Prostate gland (tissue), 2 donors: ENCODE results near the gene CYP27A1. TPM values are rescaled to one million over a fixed set of nuclear protein-coding genes. Genes with fewer than 3 reads are reported as not detected.

Experiments used
- DNase-seq: peaks from one replicate; pipeline ENCODE4 v3.0.0-alpha.2; 2019; ENCODE audit warnings: low spot score
- H3K27ac ChIP-seq, 2 donors: fragments of 200-600 bp; sonication (generic); 2 replicates each; pipeline ENCODE4 v1.5.1; 2017 to 2019
- H3K27me3 ChIP-seq: fragments of 200-600 bp; sonication (generic); replicated peaks from 2 replicates; pipeline ENCODE4 v1.5.1; 2019; ENCODE audit not compliant: insufficient read depth
- H3K36me3 ChIP-seq, 2 donors: fragments of 200-600 bp; sonication (generic); 1 replicate in 1 of 2; 2 replicates in 1 of 2; pipeline versions ENCODE4 v1.5.1 to v1.8.1; 2017 to 2019
- H3K4me1 ChIP-seq: fragments of 200-600 bp; sonication (generic); replicated peaks from 2 replicates; pipeline ENCODE4 v1.5.1; 2019
- H3K4me3 ChIP-seq, 2 donors: fragments of 200-600 bp; sonication (generic); 2 replicates each; pipeline ENCODE4 v1.5.1; 2017 to 2019
- H3K9me3 ChIP-seq: fragments of 200-600 bp; sonication (generic); 2 replicates; pipeline ENCODE4 v1.5.1; 2017
- POLR2A ChIP-seq: fragments of 450-650 bp; IDR thresholded peaks from one replicate; pipeline ENCODE4 v1.6.1; 2016; ENCODE audit warnings: antibody characterized with exemption, mild to moderate bottlenecking
- POLR2AphosphoS5 ChIP-seq: sonication (generic); formaldehyde crosslinking; IDR thresholded peaks from one replicate; pipeline ENCODE4 v1.6.1; 2017; ENCODE audit warnings: antibody characterized with exemption
- WGBS: methylation state at CpG from one replicate; pipeline ENCODE4 v1.1.5; 2018; 5-methylcytosine and 5-hydroxymethylcytosine counted together
- intact Hi-C: fragments of 100-400 bp; cut with DNase I; formaldehyde crosslinking; loops from one replicate; pipeline ENCODE4 v1.14.2; 2022
- total RNA-seq, 2 donors: library from RNA; depleted of rRNA; stranded (reverse); fragments of >200 nt; gene quantifications; one replicate each; pipeline ENCODE4 v1.1.0, GENCODE V29; 2016
- TF ChIP-seq, protein P1 (sequence below), 4 experiments: fragments of 200-600 bp in 2 of 4; fragments of 450-650 bp in 2 of 4; sonication (generic) in 2 of 4; IDR thresholded peaks; 1 replicate in 3 of 4; 2 replicates in 1 of 4; pipeline ENCODE4 v1.5.1; 2016 to 2019; ENCODE audit warnings: antibody characterized with exemption in 4 of 4, mild to moderate bottlenecking in 2 of 4, moderate library complexity in 2 of 4

The CYP27A1 gene
- total RNA-seq, 2 donors from 2014 or later, result 97.7 to 98.3 TPM

DNA sequence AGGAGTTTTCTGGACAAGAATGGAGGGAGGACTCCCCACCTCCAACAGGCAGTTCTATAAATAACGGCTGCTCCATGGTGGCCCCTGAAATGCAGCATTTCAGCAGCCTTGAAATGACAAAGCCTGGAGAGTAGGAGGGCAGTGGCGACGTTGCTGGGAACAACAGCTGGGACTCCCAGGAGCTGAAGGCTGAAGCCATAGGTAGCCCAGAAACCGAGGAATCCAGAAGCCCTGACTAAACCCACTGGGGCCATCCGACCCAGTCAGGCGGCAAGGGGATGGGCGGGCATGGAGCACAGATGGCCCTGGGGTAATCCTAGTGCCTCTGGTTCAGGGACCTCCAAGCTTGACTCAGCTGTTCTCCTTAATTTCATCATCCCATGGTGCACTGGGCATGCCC is 40.7 kb downstream of the CYP27A1 start:
- WGBS, result 73% methylated on average over 6 of the region's 7 CpGs
- Histone ChIP-seq H3K4me3 (no peak overlapping the region), H3K9me3 (no peaks in the 10 kb centered on the region), H3K4me1 (no peaks in the 10 kb centered on the region), H3K27ac (no peak overlapping the region), H3K36me3 (no peaks in the 10 kb centered on the region), H3K27me3 (no peaks in the 10 kb centered on the region)
- TF ChIP-seq, protein P1, sequence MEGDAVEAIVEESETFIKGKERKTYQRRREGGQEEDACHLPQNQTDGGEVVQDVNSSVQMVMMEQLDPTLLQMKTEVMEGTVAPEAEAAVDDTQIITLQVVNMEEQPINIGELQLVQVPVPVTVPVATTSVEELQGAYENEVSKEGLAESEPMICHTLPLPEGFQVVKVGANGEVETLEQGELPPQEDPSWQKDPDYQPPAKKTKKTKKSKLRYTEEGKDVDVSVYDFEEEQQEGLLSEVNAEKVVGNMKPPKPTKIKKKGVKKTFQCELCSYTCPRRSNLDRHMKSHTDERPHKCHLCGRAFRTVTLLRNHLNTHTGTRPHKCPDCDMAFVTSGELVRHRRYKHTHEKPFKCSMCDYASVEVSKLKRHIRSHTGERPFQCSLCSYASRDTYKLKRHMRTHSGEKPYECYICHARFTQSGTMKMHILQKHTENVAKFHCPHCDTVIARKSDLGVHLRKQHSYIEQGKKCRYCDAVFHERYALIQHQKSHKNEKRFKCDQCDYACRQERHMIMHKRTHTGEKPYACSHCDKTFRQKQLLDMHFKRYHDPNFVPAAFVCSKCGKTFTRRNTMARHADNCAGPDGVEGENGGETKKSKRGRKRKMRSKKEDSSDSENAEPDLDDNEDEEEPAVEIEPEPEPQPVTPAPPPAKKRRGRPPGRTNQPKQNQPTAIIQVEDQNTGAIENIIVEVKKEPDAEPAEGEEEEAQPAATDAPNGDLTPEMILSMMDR (IDR thresholded peaks at IDR 0.05), result no peak
- TF ChIP-seq POLR2A (no peak), POLR2AphosphoS5 (no peak)
- intact Hi-C loops, result no loop called here
- DNase-seq, result no peak

DNA sequence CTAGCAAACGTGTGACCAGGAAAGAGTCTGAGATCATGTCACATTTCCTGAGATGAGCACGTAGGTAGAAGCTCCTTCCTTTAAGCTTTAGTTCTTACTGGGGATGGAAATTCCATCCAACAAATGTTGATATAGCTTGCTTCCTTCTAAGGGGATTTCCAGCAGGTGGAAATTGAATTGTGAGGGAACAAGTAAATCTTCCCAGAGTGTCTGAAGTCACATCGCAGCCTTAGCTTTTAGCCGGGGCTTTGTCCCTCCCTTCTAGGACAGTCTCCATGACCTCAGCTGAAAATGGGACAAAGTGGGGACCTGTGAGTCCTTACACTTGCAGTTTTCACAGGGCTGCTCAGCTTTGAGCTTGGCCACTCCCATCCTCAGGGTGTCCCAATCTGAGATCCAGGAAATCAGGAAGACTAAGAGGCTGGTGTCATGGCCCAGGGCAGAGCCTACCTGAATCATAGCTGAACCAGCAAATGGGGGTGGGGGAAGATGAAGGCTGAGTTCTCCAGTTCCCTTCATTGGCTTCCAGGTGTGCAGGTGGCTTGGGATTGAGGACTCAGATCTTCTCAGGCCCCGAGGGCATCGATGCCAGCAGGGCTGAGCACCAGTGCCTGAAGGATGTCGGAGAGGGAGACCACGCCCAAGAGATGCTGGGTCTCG is 41.4 kb downstream of the CYP27A1 start:
- H3K4me3 ChIP-seq, result no peak overlapping the region

DNA sequence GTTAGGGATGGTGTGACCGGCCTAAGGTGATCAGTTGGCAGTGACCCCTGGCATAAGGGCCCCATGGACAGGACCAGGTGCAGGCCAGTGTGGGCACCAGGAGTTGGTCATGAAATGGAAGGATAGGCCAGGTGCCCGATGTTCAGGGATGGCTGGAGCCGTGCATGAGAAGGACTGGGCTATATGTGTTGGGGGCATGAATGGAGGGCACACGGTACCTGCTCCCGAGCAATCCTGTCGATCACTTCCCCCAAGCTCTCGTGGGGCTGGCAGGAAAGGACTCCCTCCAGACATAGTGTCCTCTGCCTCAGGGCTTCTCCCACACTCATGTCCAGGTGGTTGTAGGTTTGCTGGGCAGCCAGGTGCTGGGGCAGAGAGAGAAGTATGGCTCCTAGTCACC is 42.1 kb downstream of the CYP27A1 start:
- intact Hi-C loops, result no loop called here
- WGBS, result 93% methylated on average over 7 of the region's 7 CpGs

More for the DNA sequence above, 41.4 kb downstream of the CYP27A1 start:
- Histone ChIP-seq H3K27ac (no peak overlapping the region), H3K9me3 (no peaks in the 10 kb centered on the region), H3K27me3 (no peaks in the 10 kb centered on the region), H3K36me3 (no peaks in the 10 kb centered on the region), H3K4me1 (no peaks in the 10 kb centered on the region)
- no peak for DNase-seq
- intact Hi-C loops, result no loop called here
- TF ChIP-seq, protein P1 (IDR thresholded peaks at IDR 0.05), result no peak
- TF ChIP-seq POLR2AphosphoS5 (no peak), POLR2A (no peak)
- WGBS, result 78% methylated on average over 9 of the region's 9 CpGs

DNA sequence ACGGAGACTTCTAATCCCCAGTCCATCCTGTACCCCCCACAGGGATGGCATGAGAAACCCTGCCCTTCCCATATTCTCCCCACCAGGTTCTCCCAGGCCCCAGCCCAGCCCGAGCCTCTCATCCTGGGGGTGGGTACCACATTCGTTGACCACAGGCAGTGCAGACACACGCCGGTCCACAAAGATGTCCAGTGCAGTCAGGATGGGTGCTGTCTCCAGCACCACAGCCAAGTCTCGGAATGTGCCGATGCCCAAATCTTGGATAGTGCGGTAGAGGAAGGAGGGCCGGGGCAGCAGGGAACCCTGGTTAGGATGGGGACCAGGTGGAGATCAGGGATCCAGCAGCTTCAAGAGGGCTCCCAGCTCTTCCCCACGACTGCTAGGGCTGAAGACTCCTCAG is 44.8 kb downstream of the CYP27A1 start:
- no peak overlapping the region for H3K27ac ChIP-seq
- no peaks in the 10 kb centered on the region for H3K9me3 ChIP-seq
- H3K36me3 ChIP-seq, result no peaks in the 10 kb centered on the region
- no peaks in the 10 kb centered on the region for H3K4me1 ChIP-seq
- no peaks in the 10 kb centered on the region for H3K27me3 ChIP-seq
- intact Hi-C loops, result no loop called here
- 86% methylated on average over 10 of the region's 10 CpGs for WGBS
- TF ChIP-seq POLR2A (no peak), POLR2AphosphoS5 (no peak)
- TF ChIP-seq, protein P1 (IDR thresholded peaks at IDR 0.05), result no peak
- no peak overlapping the region for H3K4me3 ChIP-seq
- DNase-seq, result no peak

More for the DNA sequence above, 42.1 kb downstream of the CYP27A1 start:
- H3K4me1 ChIP-seq, result no peaks in the 10 kb centered on the region
- H3K36me3 ChIP-seq, result no peaks in the 10 kb centered on the region
- H3K9me3 ChIP-seq, result no peaks in the 10 kb centered on the region
- TF ChIP-seq, protein P1 (IDR thresholded peaks at IDR 0.05), result no peak
- TF ChIP-seq POLR2AphosphoS5, result no peak
- TF ChIP-seq POLR2A, result no peak
- H3K27ac ChIP-seq, result no peak overlapping the region
- no peak for DNase-seq
- H3K27me3 ChIP-seq, result no peaks in the 10 kb centered on the region
- no peak overlapping the region for H3K4me3 ChIP-seq
